A673 (cell line): Measurements from ENCODE around the gene SLC1A6.

Source experiments
- EZH2 ChIP-seq: fragments of 200-600 bp; sonication (generic); IDR thresholded peaks from 2 replicates; pipeline ENCODE4 v1.6.1; 2017; ENCODE audit warnings: borderline replicate concordance, low read depth, mild to moderate bottlenecking, mixed read lengths, antibody characterized with exemption, low read length; ENCODE audit not compliant: poor library complexity, severe bottlenecking
- TF ChIP-seq, protein P1 (sequence below): fragments of 300-800, 200-600 bp; sonication (generic); conservative IDR thresholded peaks from 2 replicates; pipeline ENCODE4 v1.5.1; 2017; ENCODE audit warnings: low read depth, mild to moderate bottlenecking, antibody characterized with exemption, low read length, moderate library complexity, mixed read lengths

- TF ChIP-seq, protein P1, sequence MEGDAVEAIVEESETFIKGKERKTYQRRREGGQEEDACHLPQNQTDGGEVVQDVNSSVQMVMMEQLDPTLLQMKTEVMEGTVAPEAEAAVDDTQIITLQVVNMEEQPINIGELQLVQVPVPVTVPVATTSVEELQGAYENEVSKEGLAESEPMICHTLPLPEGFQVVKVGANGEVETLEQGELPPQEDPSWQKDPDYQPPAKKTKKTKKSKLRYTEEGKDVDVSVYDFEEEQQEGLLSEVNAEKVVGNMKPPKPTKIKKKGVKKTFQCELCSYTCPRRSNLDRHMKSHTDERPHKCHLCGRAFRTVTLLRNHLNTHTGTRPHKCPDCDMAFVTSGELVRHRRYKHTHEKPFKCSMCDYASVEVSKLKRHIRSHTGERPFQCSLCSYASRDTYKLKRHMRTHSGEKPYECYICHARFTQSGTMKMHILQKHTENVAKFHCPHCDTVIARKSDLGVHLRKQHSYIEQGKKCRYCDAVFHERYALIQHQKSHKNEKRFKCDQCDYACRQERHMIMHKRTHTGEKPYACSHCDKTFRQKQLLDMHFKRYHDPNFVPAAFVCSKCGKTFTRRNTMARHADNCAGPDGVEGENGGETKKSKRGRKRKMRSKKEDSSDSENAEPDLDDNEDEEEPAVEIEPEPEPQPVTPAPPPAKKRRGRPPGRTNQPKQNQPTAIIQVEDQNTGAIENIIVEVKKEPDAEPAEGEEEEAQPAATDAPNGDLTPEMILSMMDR: no peak
- no peak for TF ChIP-seq EZH2
Measured at GRCh38 chr19:14944456-14944855, 35.2 kb downstream of the SLC1A6 start.
